ENCODE data around the gene ATP6V1F.

The ATP6V1F gene

GRCh38 chr7:128835790-128836641 lies 26.6 kb upstream of the ATP6V1F start:
- H3K36me3 ChIP-seq (ENCODE audit: control insufficient read depth, insufficient read depth, low read length): peaks cover 70% of the 10 kb centered on the region
- no peaks in the 10 kb centered on the region for H3K9me3 ChIP-seq (ENCODE audit: control insufficient read depth, low read length)
- H3K27ac ChIP-seq (ENCODE audit: low read depth, low read length, severe bottlenecking): no peak overlapping the region
- H3K4me3 ChIP-seq (ENCODE audit: extremely low read depth, insufficient read depth, low read length, poor library complexity, severe bottlenecking): no peak overlapping the region
- H3K4me1 ChIP-seq (ENCODE audit: control insufficient read depth, insufficient read depth, low read length, poor library complexity, severe bottlenecking): peaks cover 5% of the 10 kb centered on the region
- WGBS, 2 experiments (ENCODE audit: insufficient coverage in 2 of 2): 88 to 95% methylated on average over 14 of the region's 14 CpGs

- H3K27ac ChIP-seq (ENCODE audit: low read depth, low read length, severe bottlenecking): no peak overlapping the region
- no peaks in the 10 kb centered on the region for H3K9me3 ChIP-seq (ENCODE audit: control insufficient read depth, low read length)
- H3K4me3 ChIP-seq (ENCODE audit: extremely low read depth, insufficient read depth, low read length, poor library complexity, severe bottlenecking): no peak overlapping the region
- H3K36me3 ChIP-seq (ENCODE audit: control insufficient read depth, insufficient read depth, low read length): peaks cover 78% of the 10 kb centered on the region
- WGBS, 2 experiments (ENCODE audit: insufficient coverage in 2 of 2): 94 to 97% methylated on average over 5 to 8 of the region's 14 CpGs
- H3K4me1 ChIP-seq (ENCODE audit: control insufficient read depth, insufficient read depth, low read length, poor library complexity, severe bottlenecking): peaks cover 5% of the 10 kb centered on the region
Measured at GRCh38 chr7:128836729-128837348, 25.8 kb upstream of the ATP6V1F start.

- Histone ChIP-seq H3K9me3 (ENCODE audit: control insufficient read depth, low read length) (no peaks in the 10 kb centered on the region), H3K27ac (ENCODE audit: low read depth, low read length, severe bottlenecking) (no peak overlapping the region), H3K4me1 (ENCODE audit: control insufficient read depth, insufficient read depth, low read length, poor library complexity, severe bottlenecking) (peaks cover 5% of the 10 kb centered on the region), H3K36me3 (ENCODE audit: control insufficient read depth, insufficient read depth, low read length) (peaks cover 84% of the 10 kb centered on the region), H3K4me3 (ENCODE audit: extremely low read depth, insufficient read depth, low read length, poor library complexity, severe bottlenecking) (no peak overlapping the region)
- WGBS, 2 experiments (ENCODE audit: insufficient coverage in 2 of 2): 95 to 97% methylated on average over 14 to 16 of the region's 16 CpGs
Measured at GRCh38 chr7:128837521-128837921, 25.1 kb upstream of the ATP6V1F start.

- no peaks in the 10 kb centered on the region for H3K9me3 ChIP-seq (ENCODE audit: control insufficient read depth, low read length)
- 96 to 97% methylated on average over 17 to 21 of the region's 22 CpGs for WGBS, 2 experiments (ENCODE audit: insufficient coverage in 2 of 2)
- H3K36me3 ChIP-seq (ENCODE audit: control insufficient read depth, insufficient read depth, low read length): peaks cover 91% of the 10 kb centered on the region
- no peak overlapping the region for H3K4me3 ChIP-seq (ENCODE audit: extremely low read depth, insufficient read depth, low read length, poor library complexity, severe bottlenecking)
- H3K27ac ChIP-seq (ENCODE audit: low read depth, low read length, severe bottlenecking): no peak overlapping the region
- H3K4me1 ChIP-seq (ENCODE audit: control insufficient read depth, insufficient read depth, low read length, poor library complexity, severe bottlenecking): peaks cover 2% of the 10 kb centered on the region
Measured at GRCh38 chr7:128838109-128838779, 24.4 kb upstream of the ATP6V1F start.

GRCh38 chr7:128838981-128839731 lies 23.5 kb upstream of the ATP6V1F start:
- Histone ChIP-seq H3K36me3 (ENCODE audit: control insufficient read depth, insufficient read depth, low read length) (peaks cover 93% of the 10 kb centered on the region), H3K9me3 (ENCODE audit: control insufficient read depth, low read length) (no peaks in the 10 kb centered on the region), H3K4me1 (ENCODE audit: control insufficient read depth, insufficient read depth, low read length, poor library complexity, severe bottlenecking) (no peaks in the 10 kb centered on the region), H3K4me3 (ENCODE audit: extremely low read depth, insufficient read depth, low read length, poor library complexity, severe bottlenecking) (no peak overlapping the region), H3K27ac (ENCODE audit: low read depth, low read length, severe bottlenecking) (no peak overlapping the region)
- 95 to 96% methylated on average over 16 to 17 of the region's 17 CpGs for WGBS, 2 experiments (ENCODE audit: insufficient coverage in 2 of 2)

GRCh38 chr7:128839751-128840177 lies 22.9 kb upstream of the ATP6V1F start:
- Histone ChIP-seq H3K4me3 (ENCODE audit: extremely low read depth, insufficient read depth, low read length, poor library complexity, severe bottlenecking) (no peak overlapping the region), H3K36me3 (ENCODE audit: control insufficient read depth, insufficient read depth, low read length) (peaks cover 99% of the 10 kb centered on the region), H3K4me1 (ENCODE audit: control insufficient read depth, insufficient read depth, low read length, poor library complexity, severe bottlenecking) (no peaks in the 10 kb centered on the region), H3K9me3 (ENCODE audit: control insufficient read depth, low read length) (no peaks in the 10 kb centered on the region), H3K27ac (ENCODE audit: low read depth, low read length, severe bottlenecking) (no peak overlapping the region)
- WGBS, 2 experiments (ENCODE audit: insufficient coverage in 2 of 2): 86 to 96% methylated on average over 3 to 11 of the region's 13 CpGs

- peaks cover 99% of the 10 kb centered on the region for H3K36me3 ChIP-seq (ENCODE audit: control insufficient read depth, insufficient read depth, low read length)
- no peaks in the 10 kb centered on the region for H3K4me1 ChIP-seq (ENCODE audit: control insufficient read depth, insufficient read depth, low read length, poor library complexity, severe bottlenecking)
- no peak overlapping the region for H3K27ac ChIP-seq (ENCODE audit: low read depth, low read length, severe bottlenecking)
- no peaks in the 10 kb centered on the region for H3K9me3 ChIP-seq (ENCODE audit: control insufficient read depth, low read length)
- WGBS, 2 experiments (ENCODE audit: insufficient coverage in 2 of 2): 95 to 98% methylated on average over 12 to 21 of the region's 23 CpGs
- H3K4me3 ChIP-seq (ENCODE audit: extremely low read depth, insufficient read depth, low read length, poor library complexity, severe bottlenecking): no peak overlapping the region
Measured at GRCh38 chr7:128840326-128841170, 22.1 kb upstream of the ATP6V1F start.

GRCh38 chr7:128841171-128841690 lies 21.4 kb upstream of the ATP6V1F start:
- H3K9me3 ChIP-seq (ENCODE audit: control insufficient read depth, low read length): no peaks in the 10 kb centered on the region
- WGBS, 2 experiments (ENCODE audit: insufficient coverage in 2 of 2): 92 to 98% methylated on average over 16 to 17 of the region's 17 CpGs
- no peak overlapping the region for H3K27ac ChIP-seq (ENCODE audit: low read depth, low read length, severe bottlenecking)
- H3K4me3 ChIP-seq (ENCODE audit: extremely low read depth, insufficient read depth, low read length, poor library complexity, severe bottlenecking): no peak overlapping the region
- peaks cover 99% of the 10 kb centered on the region for H3K36me3 ChIP-seq (ENCODE audit: control insufficient read depth, insufficient read depth, low read length)
- H3K4me1 ChIP-seq (ENCODE audit: control insufficient read depth, insufficient read depth, low read length, poor library complexity, severe bottlenecking): no peaks in the 10 kb centered on the region

GRCh38 chr7:128841921-128842673 lies 20.6 kb upstream of the ATP6V1F start:
- WGBS, 2 experiments (ENCODE audit: insufficient coverage in 2 of 2): 86 to 87% methylated on average over 19 to 31 of the region's 35 CpGs
- H3K4me3 ChIP-seq (ENCODE audit: extremely low read depth, insufficient read depth, low read length, poor library complexity, severe bottlenecking): no peak overlapping the region
- peaks cover 99% of the 10 kb centered on the region for H3K36me3 ChIP-seq (ENCODE audit: control insufficient read depth, insufficient read depth, low read length)

More at GRCh38 chr7:128841921-128842673, 20.6 kb upstream of the ATP6V1F start:
- no peaks in the 10 kb centered on the region for H3K9me3 ChIP-seq (ENCODE audit: control insufficient read depth, low read length)
- no peaks in the 10 kb centered on the region for H3K4me1 ChIP-seq (ENCODE audit: control insufficient read depth, insufficient read depth, low read length, poor library complexity, severe bottlenecking)
- H3K27ac ChIP-seq (ENCODE audit: low read depth, low read length, severe bottlenecking): no peak overlapping the region

Measured in mesodermal cell (in vitro differentiated cells).